ENCODE measurements around the gene ASB5. TPM values are rescaled to one million over a fixed set of nuclear protein-coding genes. Genes with fewer than 3 reads are reported as not detected.
"Not testable (repeated sequence)": the region's sequence is repeated elsewhere in the genome, so short reads cannot be mapped to it uniquely, and the experiment has no call there.

Gene ASB5
- total RNA-seq, 4 donors from 2014 or later = 21.8 to 69.1 (median 25.9) TPM

GRCh38 chr4:176286728-176287127, 17.7 kb upstream of the ASB5 start:
- peak; percentile 48 for ATAC-seq
- 0 to 8% methylated on average over 1 to 3 of the region's 3 CpGs for WGBS, 2 donors (ENCODE audit: low coverage in 1 of 2)

GRCh38 chr4:176279560-176279959, 10.5 kb upstream of the ASB5 start:
- H3K4me1 ChIP-seq = peaks cover 0 to 16% (median 0%) of the 10 kb centered on the region in 3 donors
- WGBS, 2 donors (ENCODE audit: low coverage in 1 of 2) = 100% methylated on average over 1 of the region's 1 CpG; no CpG with 5 or more reads in 1 of the 2 donors
- not testable (repeated sequence) for H3K27ac ChIP-seq, ATAC-seq, H3K9me3 ChIP-seq, H3K4me3 ChIP-seq, H3K27me3 ChIP-seq, H3K36me3 ChIP-seq

More at GRCh38 chr4:176286728-176287127, 17.7 kb upstream of the ASB5 start:
- TF ChIP-seq POLR2AphosphoS5 (IDR thresholded peaks at IDR 0.05) (no peak), CTCF (IDR thresholded peaks at IDR 0.05) (no peak), EP300 (IDR thresholded peaks at IDR 0.05) (no peak)
- Histone ChIP-seq H3K4me1 (peaks cover 0 to 8% (median 3%) of the 10 kb centered on the region in 3 donors), H3K4me3 (no peak overlapping the region), H3K36me3 (no peaks in the 10 kb centered on the region), H3K27me3 (no peaks in the 10 kb centered on the region), H3K27ac (no peak overlapping the region), H3K9me3 (no peaks in the 10 kb centered on the region)

GRCh38 chr4:176277162-176277904, 8.3 kb upstream of the ASB5 start:
- ATAC-seq = peak; percentile 70
- peak overlapping the region; percentile 15 to 71 (median 62) for H3K27ac ChIP-seq

GRCh38 chr4:176276710-176277109, 7.7 kb upstream of the ASB5 start:
- ATAC-seq = no peak
- H3K27ac ChIP-seq = peak overlapping the region in 3 of 4 donors; percentile 62 to 71 (median 62)
- no peaks in the 10 kb centered on the region for H3K9me3 ChIP-seq
- no peaks in the 10 kb centered on the region for H3K27me3 ChIP-seq
- peaks cover 0 to 22% (median 0%) of the 10 kb centered on the region in 3 donors for H3K4me1 ChIP-seq
- H3K4me3 ChIP-seq = peak overlapping the region; percentile 36 to 48
- H3K36me3 ChIP-seq = no peaks in the 10 kb centered on the region
- 78 to 86% methylated on average over 7 to 8 of the region's 8 CpGs for WGBS, 2 donors (ENCODE audit: low coverage in 1 of 2)
- no peak for TF ChIP-seq EP300 (IDR thresholded peaks at IDR 0.05)

More at GRCh38 chr4:176277162-176277904, 8.3 kb upstream of the ASB5 start:
- Histone ChIP-seq H3K9me3 (no peaks in the 10 kb centered on the region), H3K4me3 (peak overlapping the region; percentile 36 to 48), H3K36me3 (no peaks in the 10 kb centered on the region), H3K4me1 (peaks cover 0 to 22% (median 0%) of the 10 kb centered on the region in 3 donors), H3K27me3 (no peaks in the 10 kb centered on the region)
- 42 to 45% methylated on average over 10 to 13 of the region's 13 CpGs for WGBS, 2 donors (ENCODE audit: low coverage in 1 of 2)
- no peak for TF ChIP-seq POLR2AphosphoS5 (IDR thresholded peaks at IDR 0.05)
- no peak for TF ChIP-seq EP300 (IDR thresholded peaks at IDR 0.05)
- peak; percentile 38 to 66 (median 54) for TF ChIP-seq CTCF (IDR thresholded peaks at IDR 0.05)

GRCh38 chr4:176274441-176274840, 5.4 kb upstream of the ASB5 start:
- H3K9me3 ChIP-seq = no peaks in the 10 kb centered on the region
- H3K27ac ChIP-seq = peak overlapping the region in 2 of 4 donors; percentile 16 to 51
- no peaks in the 10 kb centered on the region for H3K27me3 ChIP-seq
- no peaks in the 10 kb centered on the region for H3K36me3 ChIP-seq
- H3K4me3 ChIP-seq = no peak overlapping the region
- H3K4me1 ChIP-seq = peaks cover 0 to 25% (median 0%) of the 10 kb centered on the region in 3 donors
- TF ChIP-seq CTCF (IDR thresholded peaks at IDR 0.05) = no peak
- no peak for TF ChIP-seq EP300 (IDR thresholded peaks at IDR 0.05)
- no peak for TF ChIP-seq POLR2A (IDR thresholded peaks at IDR 0.05)
- TF ChIP-seq POLR2AphosphoS5 (IDR thresholded peaks at IDR 0.05) = no peak
- no peak for ATAC-seq

- TF ChIP-seq CTCF (IDR thresholded peaks at IDR 0.05) = no peak
- TF ChIP-seq POLR2AphosphoS5 (IDR thresholded peaks at IDR 0.05) = no peak
- no peak for TF ChIP-seq EP300 (IDR thresholded peaks at IDR 0.05)
- Histone ChIP-seq H3K4me3 (no peak overlapping the region), H3K36me3 (no peaks in the 10 kb centered on the region), H3K27ac (peak overlapping the region in 1 of 4 donors; percentile 51), H3K9me3 (no peaks in the 10 kb centered on the region), H3K4me1 (peaks cover 0 to 25% (median 0%) of the 10 kb centered on the region in 3 donors), H3K27me3 (no peaks in the 10 kb centered on the region)
- WGBS, 2 donors (ENCODE audit: low coverage in 1 of 2) = 62 to 81% methylated on average over 4 of the region's 4 CpGs
- no peak for ATAC-seq
Observed at GRCh38 chr4:176273736-176274135, 4.7 kb upstream of the ASB5 start.
